ENCODE data around the gene ADAR.

GRCh38 chr1:154605534-154605933 lies 2.5 kb downstream of the ADAR start:
- TF ChIP-seq CTCF (IDR thresholded peaks at IDR 0.05) (no peak), POLR2AphosphoS5 (IDR thresholded peaks at IDR 0.05) (no peak)

Measured in stomach (tissue), 4 donors.